ENCODE measurements around the gene SLC25A1.

SLC25A1 gene

GRCh38 chr22:19148417-19149046 is 30.0 kb downstream of the SLC25A1 start:
- Histone ChIP-seq H3K4me2 (ENCODE audit: low read length, poor library complexity, severe bottlenecking) (no peak overlapping the region), H3K14ac (ENCODE audit: low read length in 2 of 2) (no peak overlapping the region), H2BK12ac (ENCODE audit: low read length in 2 of 2) (no peak overlapping the region), H3K18ac (ENCODE audit: low read depth in 1 of 2, low read length in 2 of 2) (no peak overlapping the region), H3K27ac (ENCODE audit: low read length, poor library complexity, severe bottlenecking) (no peak overlapping the region), H3K4ac (ENCODE audit: low read depth in 1 of 2, low read length in 2 of 2) (no peak overlapping the region), H3K4me3 (ENCODE audit: insufficient read depth in 1 of 2, low read depth in 1 of 2, low read length in 2 of 2) (no peak overlapping the region), H2BK5ac (ENCODE audit: low read depth, low read length, poor library complexity, severe bottlenecking) (no peak overlapping the region), H2BK120ac (ENCODE audit: low read depth, low read length) (no peak overlapping the region), H3K36me3 (ENCODE audit: control insufficient read depth in 1 of 2, insufficient read depth in 2 of 2, low read depth in 1 of 2, low read length in 2 of 2) (no peaks in the 10 kb centered on the region), H3K9ac (ENCODE audit: low read length) (no peak overlapping the region), H4K91ac (ENCODE audit: low read length) (no peak overlapping the region), H3K9me3 (ENCODE audit: control insufficient read depth, low read length) (peaks cover 10% of the 10 kb centered on the region), H2AK5ac (ENCODE audit: low read length, severe bottlenecking) (no peak overlapping the region), H2AFZ (ENCODE audit: low read depth, low read length) (no peak overlapping the region), H3K23ac (ENCODE audit: low read length in 2 of 2) (no peak overlapping the region), H3K79me1 (replicated peaks; ENCODE audit: low read length, poor library complexity, severe bottlenecking) (no peaks in the 10 kb centered on the region), H3K4me1 (ENCODE audit: control insufficient read depth, insufficient read depth, low read depth, low read length) (peaks cover 9% of the 10 kb centered on the region), H4K8ac (ENCODE audit: low read length) (no peak overlapping the region), H2BK15ac (ENCODE audit: low read depth, poor library complexity, severe bottlenecking) (no peak overlapping the region), H3K27me3 (ENCODE audit: control insufficient read depth in 1 of 2, insufficient read depth in 1 of 2, low read length in 2 of 2) (peaks cover 57 to 59% of the 10 kb centered on the region in 2 experiments)
- WGBS, result 68% methylated on average over 28 of the region's 33 CpGs
- no peak for DNase-seq

GRCh38 chr22:19147195-19147780 is 31.2 kb downstream of the SLC25A1 start:
- WGBS, result 24% methylated on average over 9 of the region's 9 CpGs
- Histone ChIP-seq H2BK120ac (ENCODE audit: low read depth, low read length) (no peak overlapping the region), H2BK5ac (ENCODE audit: low read depth, low read length, poor library complexity, severe bottlenecking) (no peak overlapping the region), H2AFZ (ENCODE audit: low read depth, low read length) (no peak overlapping the region), H3K18ac (ENCODE audit: low read depth in 1 of 2, low read length in 2 of 2) (no peak overlapping the region), H3K27me3 (ENCODE audit: control insufficient read depth in 1 of 2, insufficient read depth in 1 of 2, low read length in 2 of 2) (peaks cover 50 to 52% of the 10 kb centered on the region in 2 experiments), H3K4ac (ENCODE audit: low read depth in 1 of 2, low read length in 2 of 2) (no peak overlapping the region), H3K9me3 (ENCODE audit: control insufficient read depth, low read length) (peaks cover 10% of the 10 kb centered on the region), H3K4me3 (ENCODE audit: insufficient read depth in 1 of 2, low read depth in 1 of 2, low read length in 2 of 2) (no peak overlapping the region), H3K9ac (ENCODE audit: low read length) (no peak overlapping the region), H4K91ac (ENCODE audit: low read length) (no peak overlapping the region), H2AK5ac (ENCODE audit: low read length, severe bottlenecking) (no peak overlapping the region), H3K14ac (ENCODE audit: low read length in 2 of 2) (no peak overlapping the region), H3K4me2 (ENCODE audit: low read length, poor library complexity, severe bottlenecking) (no peak overlapping the region), H3K4me1 (ENCODE audit: control insufficient read depth, insufficient read depth, low read depth, low read length) (peaks cover 12% of the 10 kb centered on the region), H3K27ac (ENCODE audit: low read length, poor library complexity, severe bottlenecking) (no peak overlapping the region), H3K79me1 (replicated peaks; ENCODE audit: low read length, poor library complexity, severe bottlenecking) (peaks cover 7% of the 10 kb centered on the region), H3K36me3 (ENCODE audit: control insufficient read depth in 1 of 2, insufficient read depth in 2 of 2, low read depth in 1 of 2, low read length in 2 of 2) (peaks cover 4 to 5% of the 10 kb centered on the region in 2 experiments), H4K8ac (ENCODE audit: low read length) (no peak overlapping the region), H3K23ac (ENCODE audit: low read length in 2 of 2) (no peak overlapping the region), H2BK12ac (ENCODE audit: low read length in 2 of 2) (no peak overlapping the region), H2BK15ac (ENCODE audit: low read depth, poor library complexity, severe bottlenecking) (no peak overlapping the region)
- no peak for DNase-seq

GRCh38 chr22:19146215-19146968 is 32.1 kb downstream of the SLC25A1 start:
- Histone ChIP-seq H3K23ac (ENCODE audit: low read length in 2 of 2) (no peak overlapping the region), H3K9me3 (ENCODE audit: control insufficient read depth, low read length) (peaks cover 2% of the 10 kb centered on the region), H2BK120ac (ENCODE audit: low read depth, low read length) (no peak overlapping the region), H2AK5ac (ENCODE audit: low read length, severe bottlenecking) (no peak overlapping the region), H4K8ac (ENCODE audit: low read length) (no peak overlapping the region), H3K9ac (ENCODE audit: low read length) (no peak overlapping the region), H3K27me3 (ENCODE audit: control insufficient read depth in 1 of 2, insufficient read depth in 1 of 2, low read length in 2 of 2) (peaks cover 41 to 43% of the 10 kb centered on the region in 2 experiments), H3K14ac (ENCODE audit: low read length in 2 of 2) (no peak overlapping the region), H3K36me3 (ENCODE audit: control insufficient read depth in 1 of 2, insufficient read depth in 2 of 2, low read depth in 1 of 2, low read length in 2 of 2) (peaks cover 13 to 14% of the 10 kb centered on the region in 2 experiments), H3K4me3 (ENCODE audit: insufficient read depth in 1 of 2, low read depth in 1 of 2, low read length in 2 of 2) (no peak overlapping the region), H3K27ac (ENCODE audit: low read length, poor library complexity, severe bottlenecking) (no peak overlapping the region), H3K18ac (ENCODE audit: low read depth in 1 of 2, low read length in 2 of 2) (no peak overlapping the region), H3K79me1 (replicated peaks; ENCODE audit: low read length, poor library complexity, severe bottlenecking) (peaks cover 13% of the 10 kb centered on the region), H2BK5ac (ENCODE audit: low read depth, low read length, poor library complexity, severe bottlenecking) (no peak overlapping the region), H3K4me2 (ENCODE audit: low read length, poor library complexity, severe bottlenecking) (no peak overlapping the region), H2BK12ac (ENCODE audit: low read length in 2 of 2) (no peak overlapping the region), H3K4me1 (ENCODE audit: control insufficient read depth, insufficient read depth, low read depth, low read length) (peaks cover 12% of the 10 kb centered on the region), H2BK15ac (ENCODE audit: low read depth, poor library complexity, severe bottlenecking) (no peak overlapping the region), H4K91ac (ENCODE audit: low read length) (no peak overlapping the region), H2AFZ (ENCODE audit: low read depth, low read length) (no peak overlapping the region), H3K4ac (ENCODE audit: low read depth in 1 of 2, low read length in 2 of 2) (no peak overlapping the region)
- DNase-seq, result no peak
- WGBS, result 85% methylated on average over 11 of the region's 11 CpGs

GRCh38 chr22:19143967-19144400 is 34.6 kb downstream of the SLC25A1 start:
- peak overlapping the region in 1 of 2 experiments; percentile 76 for H3K4ac ChIP-seq (ENCODE audit: low read depth in 1 of 2, low read length in 2 of 2)
- 14% methylated on average over 17 of the region's 17 CpGs for WGBS
- peak overlapping the region in 1 of 2 experiments; percentile 94 for H3K14ac ChIP-seq (ENCODE audit: low read length in 2 of 2)

More at GRCh38 chr22:19143967-19144400, 34.6 kb downstream of the SLC25A1 start:
- Histone ChIP-seq H3K27ac (ENCODE audit: low read length, poor library complexity, severe bottlenecking) (no peak overlapping the region), H3K27me3 (ENCODE audit: control insufficient read depth in 1 of 2, insufficient read depth in 1 of 2, low read length in 2 of 2) (peaks cover 24 to 30% of the 10 kb centered on the region in 2 experiments), H2BK5ac (ENCODE audit: low read depth, low read length, poor library complexity, severe bottlenecking) (no peak overlapping the region), H3K36me3 (ENCODE audit: control insufficient read depth in 1 of 2, insufficient read depth in 2 of 2, low read depth in 1 of 2, low read length in 2 of 2) (peaks cover 33 to 38% of the 10 kb centered on the region in 2 experiments), H3K4me3 (ENCODE audit: insufficient read depth in 1 of 2, low read depth in 1 of 2, low read length in 2 of 2) (peak overlapping the region; percentile 82 to 94), H3K9ac (ENCODE audit: low read length) (peak overlapping the region; percentile 92), H4K8ac (ENCODE audit: low read length) (no peak overlapping the region), H2AFZ (ENCODE audit: low read depth, low read length) (peak overlapping the region; percentile 78), H3K79me1 (replicated peaks; ENCODE audit: low read length, poor library complexity, severe bottlenecking) (peaks cover 27% of the 10 kb centered on the region), H2AK5ac (ENCODE audit: low read length, severe bottlenecking) (no peak overlapping the region), H4K91ac (ENCODE audit: low read length) (no peak overlapping the region), H3K4me1 (ENCODE audit: control insufficient read depth, insufficient read depth, low read depth, low read length) (peaks cover 5% of the 10 kb centered on the region), H2BK15ac (ENCODE audit: low read depth, poor library complexity, severe bottlenecking) (no peak overlapping the region), H3K4me2 (ENCODE audit: low read length, poor library complexity, severe bottlenecking) (peak overlapping the region; percentile 92), H2BK12ac (ENCODE audit: low read length in 2 of 2) (no peak overlapping the region), H3K23ac (ENCODE audit: low read length in 2 of 2) (peak overlapping the region in 1 of 2 experiments; percentile 62), H3K9me3 (ENCODE audit: control insufficient read depth, low read length) (no peaks in the 10 kb centered on the region), H2BK120ac (ENCODE audit: low read depth, low read length) (no peak overlapping the region), H3K18ac (ENCODE audit: low read depth in 1 of 2, low read length in 2 of 2) (no peak overlapping the region)
- DNase-seq, result peak; percentile 45
